Tibial nerve (tissue), 4 donors: Measurements from ENCODE around the gene HLA-DOA. TPM values are rescaled to one million over a fixed set of nuclear protein-coding genes. Genes with fewer than 3 reads are reported as not detected.

Experiments used
- DNase-seq, 2 donors: peaks; one replicate each; pipeline ENCODE4 v3.0.0-alpha.2; 2019; ENCODE audit warnings: low spot score in 2 of 2
- H3K27ac ChIP-seq, 4 donors: fragments of 200-600 bp; sonication (generic) in 3 of 4; one replicate each; pipeline ENCODE4 v1.5.1; 2017 to 2019; ENCODE audit warnings: mild to moderate bottlenecking in 1 of 4
- H3K27me3 ChIP-seq, 2 donors: fragments of 200-600 bp; sonication (generic) in 1 of 2; one replicate each; pipeline versions ENCODE4 v1.5.1 to v1.6.0; 2017 to 2019
- H3K36me3 ChIP-seq, 3 donors: fragments of 200-600 bp; sonication (generic); one replicate each; pipeline ENCODE4 v1.5.1; 2018 to 2019
- H3K4me1 ChIP-seq, 4 donors: fragments of 200-600 bp; sonication (generic) in 3 of 4; one replicate each; pipeline ENCODE4 v1.5.1; 2017 to 2019
- H3K4me3 ChIP-seq, 4 donors: fragments of 200-600 bp; sonication (generic) in 3 of 4; one replicate each; pipeline ENCODE4 v1.5.1; 2017 to 2019; ENCODE audit warnings: mild to moderate bottlenecking in 1 of 4, moderate library complexity in 1 of 4
- H3K9me3 ChIP-seq, 4 donors: fragments of 200-600 bp; sonication (generic) in 3 of 4; one replicate each; pipeline ENCODE4 v1.5.1; 2017 to 2019
- EP300 ChIP-seq, 2 donors: sonication (generic); formaldehyde crosslinking; IDR thresholded peaks; one replicate each; pipeline ENCODE4 v1.6.1; 2017; ENCODE audit warnings: antibody characterized with exemption in 2 of 2, mild to moderate bottlenecking in 1 of 2
- POLR2A ChIP-seq, 2 donors: fragments of 450-650 bp; IDR thresholded peaks; one replicate each; pipeline ENCODE4 v1.6.1; 2017; ENCODE audit warnings: antibody characterized with exemption in 2 of 2, mild to moderate bottlenecking in 2 of 2, moderate library complexity in 2 of 2
- WGBS, 2 donors: methylation state at CpG; one replicate each; pipeline ENCODE4 v1.1.5; 2018; 5-methylcytosine and 5-hydroxymethylcytosine counted together
- total RNA-seq, 4 donors: library from RNA; depleted of rRNA; stranded (reverse); fragments of >200 nt; gene quantifications; one replicate each; pipeline ENCODE4 v1.1.0, GENCODE V29; 2016
- TF ChIP-seq, protein P1 (sequence below), 5 experiments: fragments of 200-600 bp in 3 of 5; fragments of 450-650 bp in 2 of 5; sonication (generic) in 3 of 5; IDR thresholded peaks; one replicate each; pipeline ENCODE4 v1.5.1; 2016 to 2019; ENCODE audit warnings: antibody characterized with exemption in 5 of 5, mild to moderate bottlenecking in 3 of 5, moderate library complexity in 2 of 5

The HLA-DOA gene
- total RNA-seq, 4 donors from 2014 or later: 3.0 to 17.7 (median 8.4) TPM

DNA sequence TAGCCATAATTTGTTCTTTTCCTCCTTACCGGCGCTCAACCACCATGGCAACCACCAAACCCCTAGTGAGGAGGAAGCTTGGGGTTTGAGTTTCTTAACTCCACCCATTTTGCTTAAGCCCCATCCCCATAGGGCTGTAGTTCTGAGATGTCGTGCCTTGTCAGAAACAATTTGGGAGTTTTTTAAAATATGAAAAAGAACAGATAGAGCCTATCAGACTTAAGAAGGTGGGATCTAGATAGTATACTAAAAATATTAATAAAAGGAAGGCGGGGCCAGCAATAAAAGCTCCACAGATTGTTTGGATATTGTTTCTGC is 35.4 kb downstream of the HLA-DOA start:
- Histone ChIP-seq H3K4me1 (peaks cover 6 to 46% (median 35%) of the 10 kb centered on the region in 4 donors), H3K27ac (peak overlapping the region; percentile 62 to 100 (median 90)), H3K36me3 (peaks cover 4 to 55% (median 31%) of the 10 kb centered on the region in 3 donors), H3K4me3 (peak overlapping the region; percentile 48 to 75 (median 64)), H3K27me3 (no peaks in the 10 kb centered on the region), H3K9me3 (no peaks in the 10 kb centered on the region)
- no peak for DNase-seq
- WGBS, 2 donors: 0 to 2% methylated on average over 4 of the region's 4 CpGs
- TF ChIP-seq, protein P1, sequence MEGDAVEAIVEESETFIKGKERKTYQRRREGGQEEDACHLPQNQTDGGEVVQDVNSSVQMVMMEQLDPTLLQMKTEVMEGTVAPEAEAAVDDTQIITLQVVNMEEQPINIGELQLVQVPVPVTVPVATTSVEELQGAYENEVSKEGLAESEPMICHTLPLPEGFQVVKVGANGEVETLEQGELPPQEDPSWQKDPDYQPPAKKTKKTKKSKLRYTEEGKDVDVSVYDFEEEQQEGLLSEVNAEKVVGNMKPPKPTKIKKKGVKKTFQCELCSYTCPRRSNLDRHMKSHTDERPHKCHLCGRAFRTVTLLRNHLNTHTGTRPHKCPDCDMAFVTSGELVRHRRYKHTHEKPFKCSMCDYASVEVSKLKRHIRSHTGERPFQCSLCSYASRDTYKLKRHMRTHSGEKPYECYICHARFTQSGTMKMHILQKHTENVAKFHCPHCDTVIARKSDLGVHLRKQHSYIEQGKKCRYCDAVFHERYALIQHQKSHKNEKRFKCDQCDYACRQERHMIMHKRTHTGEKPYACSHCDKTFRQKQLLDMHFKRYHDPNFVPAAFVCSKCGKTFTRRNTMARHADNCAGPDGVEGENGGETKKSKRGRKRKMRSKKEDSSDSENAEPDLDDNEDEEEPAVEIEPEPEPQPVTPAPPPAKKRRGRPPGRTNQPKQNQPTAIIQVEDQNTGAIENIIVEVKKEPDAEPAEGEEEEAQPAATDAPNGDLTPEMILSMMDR (IDR thresholded peaks at IDR 0.05): no peak
- TF ChIP-seq EP300 (IDR thresholded peaks at IDR 0.05) (no peak), POLR2A (IDR thresholded peaks at IDR 0.05) (no peak)

DNA sequence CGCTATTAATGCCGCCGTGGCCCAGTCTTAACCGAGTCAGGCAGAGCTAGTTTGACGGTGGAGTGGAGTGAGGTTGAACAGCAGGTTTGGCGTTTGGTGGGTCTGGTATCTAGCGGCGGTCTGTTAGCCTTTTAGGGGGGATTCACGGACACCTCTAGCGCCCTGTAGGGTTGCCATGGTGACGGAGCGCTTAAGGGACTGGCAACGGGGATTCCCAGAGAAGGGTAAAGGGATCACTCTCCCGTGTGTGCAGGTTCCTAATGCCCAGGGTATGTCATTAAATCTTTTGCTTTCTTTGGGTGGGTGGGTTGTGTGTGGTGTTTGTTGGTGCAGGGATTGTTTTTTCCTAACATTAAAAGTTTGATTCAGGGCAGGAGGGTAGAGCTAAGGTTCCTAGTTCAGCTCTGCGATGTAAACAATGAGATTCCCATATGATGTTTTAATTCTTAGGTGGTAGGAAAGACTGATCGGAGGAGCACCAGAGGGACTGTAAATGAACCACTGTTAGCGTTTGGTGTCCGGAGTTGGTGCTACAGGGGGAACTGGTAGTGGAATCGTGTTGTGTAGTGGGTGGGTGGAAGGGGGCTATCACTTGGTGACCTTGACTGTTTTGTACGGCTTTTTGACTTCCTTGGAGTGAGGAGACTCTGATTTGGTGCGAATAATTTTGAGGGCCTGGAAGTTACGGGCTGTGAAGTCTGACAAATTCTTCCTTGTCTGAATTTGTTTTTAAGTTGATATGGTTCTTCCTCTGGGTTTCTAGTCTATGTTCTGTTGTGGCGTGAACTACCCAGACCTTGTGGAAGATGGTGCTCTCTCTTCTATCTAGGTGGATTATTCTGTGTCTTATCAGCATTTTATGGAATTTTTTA is 36.0 kb downstream of the HLA-DOA start:
- DNase-seq: peak in 1 of 2 donors; percentile 40
- Histone ChIP-seq H3K4me3 (peak overlapping the region; percentile 48 to 75 (median 64)), H3K36me3 (peaks cover 4 to 49% (median 31%) of the 10 kb centered on the region in 3 donors), H3K4me1 (peaks cover 6 to 44% (median 33%) of the 10 kb centered on the region in 4 donors), H3K27me3 (no peaks in the 10 kb centered on the region), H3K27ac (peak overlapping the region; percentile 62 to 100 (median 90)), H3K9me3 (no peaks in the 10 kb centered on the region)
- TF ChIP-seq EP300 (IDR thresholded peaks at IDR 0.05): no peak
- TF ChIP-seq, protein P1 (IDR thresholded peaks at IDR 0.05): no peak
- no peak for TF ChIP-seq POLR2A (IDR thresholded peaks at IDR 0.05)
- 0 to 1% methylated on average over 18 to 23 of the region's 23 CpGs for WGBS, 2 donors

DNA sequence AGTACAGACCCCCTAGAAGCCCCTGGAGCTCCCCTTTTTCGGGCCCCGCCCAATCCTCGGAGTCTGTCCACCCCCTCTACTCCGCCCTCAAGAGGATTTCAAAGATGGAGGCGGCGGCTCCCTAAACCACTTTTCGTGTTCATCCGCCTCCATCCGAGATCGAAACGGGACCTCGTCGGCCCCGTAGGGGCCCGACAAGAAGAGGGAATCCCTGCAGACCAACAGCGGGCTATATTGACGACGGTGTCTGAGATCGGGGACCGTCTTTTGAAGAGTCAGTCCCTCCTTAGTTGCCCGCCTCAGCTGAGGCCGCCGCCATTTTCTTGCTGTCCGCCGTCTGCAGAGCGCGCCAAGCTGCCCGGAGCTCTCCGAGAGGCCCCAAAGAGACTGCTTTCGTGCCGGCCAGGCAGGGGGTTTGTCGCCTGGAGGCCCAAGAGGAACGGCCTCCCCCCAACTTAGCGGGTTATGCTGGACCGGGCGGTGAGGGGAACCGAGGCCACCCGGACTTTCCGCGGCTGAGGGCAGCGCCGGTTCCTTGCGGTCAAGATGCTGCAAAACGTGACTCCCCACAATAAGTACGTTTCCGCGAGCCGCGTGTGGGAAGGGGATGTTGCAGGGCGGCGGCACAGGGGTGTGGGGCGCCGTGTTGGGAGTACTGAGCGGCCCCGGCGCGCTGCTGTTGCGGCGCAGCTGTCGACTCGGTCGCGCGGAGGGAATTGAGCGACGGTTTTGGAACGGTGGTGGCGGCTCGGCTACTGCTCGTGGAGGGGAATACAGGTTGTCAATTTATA is 36.8 kb downstream of the HLA-DOA start:
- H3K27ac ChIP-seq: peak overlapping the region; percentile 62 to 100 (median 90)
- 0% methylated on average over 30 to 69 of the region's 70 CpGs for WGBS, 2 donors
- no peaks in the 10 kb centered on the region for H3K27me3 ChIP-seq
- H3K36me3 ChIP-seq: peaks cover 4 to 41% (median 28%) of the 10 kb centered on the region in 3 donors
- DNase-seq: no peak
- H3K4me1 ChIP-seq: peaks cover 6 to 36% (median 29%) of the 10 kb centered on the region in 4 donors
- H3K9me3 ChIP-seq: no peaks in the 10 kb centered on the region
- TF ChIP-seq, protein P1 (IDR thresholded peaks at IDR 0.05): no peak
- TF ChIP-seq POLR2A (IDR thresholded peaks at IDR 0.05) (no peak), EP300 (IDR thresholded peaks at IDR 0.05) (no peak)
- peak overlapping the region; percentile 48 to 75 (median 64) for H3K4me3 ChIP-seq

DNA sequence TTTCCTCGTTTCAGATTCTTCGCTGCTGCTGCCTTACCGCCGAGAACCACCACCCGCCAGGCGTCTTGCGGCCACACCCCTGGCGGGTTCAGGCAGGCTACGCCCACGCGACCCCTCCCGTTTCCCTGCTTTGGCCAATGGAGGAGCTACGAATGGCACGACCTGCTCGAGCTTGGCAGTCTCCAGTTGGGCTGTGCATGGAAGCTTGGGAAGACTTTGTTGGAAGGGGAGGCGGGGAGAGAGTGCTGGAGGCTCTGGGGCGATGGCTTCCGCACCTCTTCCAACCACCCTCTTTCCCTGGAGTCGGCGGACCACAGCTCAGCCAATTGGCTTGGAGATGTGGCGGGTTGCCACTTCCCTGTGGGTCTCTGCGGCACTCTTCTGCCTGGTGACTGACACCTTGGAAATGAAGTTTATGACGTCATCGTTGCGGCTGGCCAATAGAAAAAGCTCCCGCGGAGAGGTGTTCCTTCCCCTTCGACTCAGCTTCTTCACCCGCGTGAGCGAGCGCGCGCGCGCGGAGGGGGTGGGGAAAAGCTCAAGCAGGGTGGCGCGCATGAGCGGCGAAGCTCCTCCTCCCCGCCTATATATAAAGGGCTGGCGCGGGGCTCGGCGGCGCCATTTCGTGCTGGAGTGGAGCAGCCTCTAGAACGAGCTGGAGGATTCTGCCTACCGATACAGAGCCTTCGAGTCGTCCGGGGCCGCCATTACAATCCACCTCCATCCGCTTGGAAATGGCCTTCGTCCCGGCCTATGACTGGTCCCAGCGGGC is 37.6 kb downstream of the HLA-DOA start:
- Histone ChIP-seq H3K27ac (peak overlapping the region; percentile 99 to 100 (median 100)), H3K27me3 (no peaks in the 10 kb centered on the region), H3K9me3 (no peaks in the 10 kb centered on the region), H3K36me3 (peaks cover 4 to 33% (median 21%) of the 10 kb centered on the region in 3 donors), H3K4me1 (peaks cover 3 to 36% (median 31%) of the 10 kb centered on the region in 4 donors), H3K4me3 (peak overlapping the region; percentile 61 to 93 (median 72))
- 1% methylated on average over 51 to 58 of the region's 58 CpGs for WGBS, 2 donors
- DNase-seq: peak; percentile 99
- peak; percentile 96 to 99 for TF ChIP-seq POLR2A (IDR thresholded peaks at IDR 0.05)
- TF ChIP-seq, protein P1 (IDR thresholded peaks at IDR 0.05): peak in 2 of 5 experiments; percentile 15 to 44
- peak; percentile 59 to 99 for TF ChIP-seq EP300 (IDR thresholded peaks at IDR 0.05)
